Measurements from ENCODE around the gene ABCD4.

GRCh38 chr14:74244115-74244514, 58.6 kb downstream of the ABCD4 start:
- TF ChIP-seq EZH2 (optimal IDR thresholded peaks at IDR 0.05; ENCODE audit: low read depth, low read length): no peak
- TF ChIP-seq CTCF (IDR thresholded peaks at IDR 0.05; ENCODE audit: low read length): no peak
